Measurements from ENCODE around the gene KLK1.
A peak's percentile ranks its signal among the peaks of the same experiment; 100 is the strongest.

KLK1 gene

DNA sequence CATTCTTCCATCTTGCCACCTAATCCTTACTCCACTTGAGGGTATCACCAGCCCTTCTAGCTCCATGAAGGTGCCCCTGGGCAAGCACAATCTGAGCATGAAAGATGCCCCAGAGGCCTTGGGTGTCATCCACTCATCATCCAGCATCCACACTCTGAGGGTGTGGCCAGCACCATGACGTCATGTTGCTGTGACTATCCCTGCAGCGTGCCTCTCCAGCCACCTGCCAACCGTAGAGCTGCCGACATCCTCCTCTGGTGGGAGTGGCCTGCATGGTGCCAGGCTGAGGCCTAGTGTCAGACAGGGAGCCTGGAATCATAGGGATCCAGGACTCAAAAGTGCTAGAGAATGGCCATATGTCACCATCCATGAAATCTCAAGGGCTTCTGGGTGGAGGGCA lies 28.0 kb upstream of the KLK1 start:
- Histone ChIP-seq H3K9me3 (ENCODE audit: control insufficient read depth, insufficient read depth, low read depth, low read length) (no peaks in the 10 kb centered on the region), H3K27me3 (ENCODE audit: control insufficient read depth, insufficient read depth, low read length) (peaks cover 71% of the 10 kb centered on the region), H3K36me3 (ENCODE audit: control insufficient read depth, insufficient read depth, low read length) (no peaks in the 10 kb centered on the region), H3K9ac (ENCODE audit: low read length) (no peak overlapping the region), H3K27ac (ENCODE audit: low read depth, low read length) (no peak overlapping the region), H3K4me1 (ENCODE audit: control insufficient read depth, insufficient read depth, low read length) (no peaks in the 10 kb centered on the region), H3K4me3 (ENCODE audit: low read depth, low read length) (no peak overlapping the region)

DNA sequence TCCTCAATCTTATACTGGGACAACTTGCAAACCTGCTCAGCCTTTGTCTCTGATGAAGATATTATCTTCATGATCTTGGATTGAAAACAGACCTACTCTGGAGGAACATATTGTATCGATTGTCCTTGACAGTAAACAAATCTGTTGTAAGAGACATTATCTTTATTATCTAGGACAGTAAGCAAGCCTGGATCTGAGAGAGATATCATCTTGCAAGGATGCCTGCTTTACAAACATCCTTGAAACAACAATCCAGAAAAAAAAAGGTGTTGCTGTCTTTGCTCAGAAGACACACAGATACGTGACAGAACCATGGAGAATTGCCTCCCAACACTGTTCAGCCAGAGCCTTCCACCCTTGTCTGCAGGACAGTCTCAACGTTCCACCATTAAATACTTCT lies 27.2 kb upstream of the KLK1 start:
- no peak overlapping the region for H3K27ac ChIP-seq (ENCODE audit: low read depth, low read length)
- no peak overlapping the region for H3K9ac ChIP-seq (ENCODE audit: low read length)
- no peak overlapping the region for H3K4me3 ChIP-seq (ENCODE audit: low read depth, low read length)
- H3K9me3 ChIP-seq (ENCODE audit: control insufficient read depth, insufficient read depth, low read depth, low read length) = no peaks in the 10 kb centered on the region
- peaks cover 68% of the 10 kb centered on the region for H3K27me3 ChIP-seq (ENCODE audit: control insufficient read depth, insufficient read depth, low read length)
- no peaks in the 10 kb centered on the region for H3K4me1 ChIP-seq (ENCODE audit: control insufficient read depth, insufficient read depth, low read length)
- H3K36me3 ChIP-seq (ENCODE audit: control insufficient read depth, insufficient read depth, low read length) = no peaks in the 10 kb centered on the region

DNA sequence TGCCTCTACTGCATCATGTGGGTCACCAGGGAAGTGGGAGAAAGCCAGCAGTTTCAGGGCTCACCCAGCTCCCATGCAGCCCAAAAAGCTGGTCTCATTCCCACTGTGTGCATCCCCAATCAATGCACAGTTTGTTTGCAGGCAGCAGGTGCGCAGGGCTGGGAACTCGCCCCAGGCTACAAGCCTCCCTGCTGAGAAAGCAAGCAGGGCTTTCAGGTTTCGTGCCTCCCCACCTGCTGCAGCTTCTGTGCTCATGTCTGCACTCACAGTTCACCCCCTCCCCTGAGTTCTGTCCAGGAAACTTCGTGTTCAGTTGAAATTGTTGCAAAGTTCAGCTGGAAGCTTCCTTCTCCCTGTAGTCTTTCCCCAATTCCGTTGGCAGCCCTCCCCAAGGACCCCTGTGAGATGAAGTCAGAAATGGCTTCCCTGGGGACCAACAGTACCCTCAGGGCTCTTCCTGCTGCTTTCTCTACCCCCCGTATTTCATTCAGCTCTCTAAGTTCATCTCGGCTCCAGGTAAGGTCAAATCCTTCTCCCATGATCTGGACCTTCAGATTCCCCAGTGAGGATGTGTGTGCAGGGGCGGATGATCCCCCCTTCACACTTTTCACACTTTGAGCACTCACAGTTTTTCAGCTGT lies 20.8 kb upstream of the KLK1 start:
- Histone ChIP-seq H3K9me3 (ENCODE audit: control insufficient read depth, insufficient read depth, low read depth, low read length) (no peaks in the 10 kb centered on the region), H3K27ac (ENCODE audit: low read depth, low read length) (no peak overlapping the region), H3K36me3 (ENCODE audit: control insufficient read depth, insufficient read depth, low read length) (no peaks in the 10 kb centered on the region), H3K4me3 (ENCODE audit: low read depth, low read length) (no peak overlapping the region), H3K4me1 (ENCODE audit: control insufficient read depth, insufficient read depth, low read length) (peaks cover 10% of the 10 kb centered on the region; the same call in 1 of the 2 replicates), H3K27me3 (ENCODE audit: control insufficient read depth, insufficient read depth, low read length) (peaks cover 81% of the 10 kb centered on the region), H3K9ac (ENCODE audit: low read length) (no peak overlapping the region)

DNA sequence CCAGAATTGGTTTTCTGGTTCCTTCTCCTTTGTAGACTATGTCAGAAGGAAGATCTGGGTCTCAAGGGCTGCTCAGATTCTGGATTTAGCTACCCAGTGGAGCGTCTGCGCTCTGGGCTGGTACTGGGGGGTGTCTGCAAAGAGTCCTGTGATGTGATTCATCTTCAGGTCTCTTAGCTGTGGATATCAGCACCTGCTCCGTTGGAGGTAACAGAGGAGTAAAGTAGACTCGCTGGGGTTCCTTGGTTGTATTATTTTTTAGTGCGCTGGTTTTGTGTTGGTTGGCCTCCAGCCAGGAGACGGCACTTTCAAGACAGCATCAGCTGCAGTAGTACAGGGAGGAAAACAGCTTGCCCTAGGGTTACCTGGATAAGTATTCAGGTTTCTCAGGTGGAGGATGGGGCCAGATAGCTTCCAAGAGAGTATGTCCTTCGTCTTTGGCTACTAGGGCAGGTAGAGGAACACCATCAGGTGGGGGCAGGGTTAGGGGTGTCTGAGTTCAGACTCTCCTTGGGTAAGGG lies 20.2 kb upstream of the KLK1 start:
- Histone ChIP-seq H3K4me3 (ENCODE audit: low read depth, low read length) (no peak overlapping the region), H3K9me3 (ENCODE audit: control insufficient read depth, insufficient read depth, low read depth, low read length) (no peaks in the 10 kb centered on the region), H3K36me3 (ENCODE audit: control insufficient read depth, insufficient read depth, low read length) (no peaks in the 10 kb centered on the region), H3K27me3 (ENCODE audit: control insufficient read depth, insufficient read depth, low read length) (peaks cover 81% of the 10 kb centered on the region), H3K9ac (ENCODE audit: low read length) (no peak overlapping the region), H3K27ac (ENCODE audit: low read depth, low read length) (no peak overlapping the region), H3K4me1 (ENCODE audit: control insufficient read depth, insufficient read depth, low read length) (peaks cover 10% of the 10 kb centered on the region; the same call in 1 of the 2 replicates)

GRCh38 chr19:50843205-50843604 lies 19.6 kb upstream of the KLK1 start:
- Histone ChIP-seq H3K27ac (ENCODE audit: low read depth, low read length) (no peak overlapping the region), H3K9me3 (ENCODE audit: control insufficient read depth, insufficient read depth, low read depth, low read length) (no peaks in the 10 kb centered on the region), H3K36me3 (ENCODE audit: control insufficient read depth, insufficient read depth, low read length) (no peaks in the 10 kb centered on the region), H3K4me3 (ENCODE audit: low read depth, low read length) (no peak overlapping the region), H3K9ac (ENCODE audit: low read length) (no peak overlapping the region), H3K27me3 (ENCODE audit: control insufficient read depth, insufficient read depth, low read length) (peaks cover 75% of the 10 kb centered on the region), H3K4me1 (ENCODE audit: control insufficient read depth, insufficient read depth, low read length) (peaks cover 10% of the 10 kb centered on the region; the same call in 1 of the 2 replicates)

- Histone ChIP-seq H3K9ac (ENCODE audit: low read length) (no peak overlapping the region), H3K36me3 (ENCODE audit: control insufficient read depth, insufficient read depth, low read length) (no peaks in the 10 kb centered on the region), H3K9me3 (ENCODE audit: control insufficient read depth, insufficient read depth, low read depth, low read length) (no peaks in the 10 kb centered on the region), H3K4me3 (ENCODE audit: low read depth, low read length) (no peak overlapping the region), H3K27ac (ENCODE audit: low read depth, low read length) (no peak overlapping the region), H3K27me3 (ENCODE audit: control insufficient read depth, insufficient read depth, low read length) (peaks cover 79% of the 10 kb centered on the region), H3K4me1 (ENCODE audit: control insufficient read depth, insufficient read depth, low read length) (peaks cover 10% of the 10 kb centered on the region; the same call in 1 of the 2 replicates)
These were observed 18.5 kb upstream of the KLK1 start for GRCh38 chr19:50842130-50842529.

- Histone ChIP-seq H3K4me1 (ENCODE audit: control insufficient read depth, insufficient read depth, low read length) (peaks cover 15% of the 10 kb centered on the region), H3K9me3 (ENCODE audit: control insufficient read depth, insufficient read depth, low read depth, low read length) (no peaks in the 10 kb centered on the region), H3K27ac (ENCODE audit: low read depth, low read length) (no peak overlapping the region), H3K36me3 (ENCODE audit: control insufficient read depth, insufficient read depth, low read length) (no peaks in the 10 kb centered on the region), H3K4me3 (ENCODE audit: low read depth, low read length) (no peak overlapping the region), H3K27me3 (ENCODE audit: control insufficient read depth, insufficient read depth, low read length) (peaks cover 85% of the 10 kb centered on the region), H3K9ac (ENCODE audit: low read length) (no peak overlapping the region)
These were observed 16.4 kb upstream of the KLK1 start for GRCh38 chr19:50839712-50840655.

GRCh38 chr19:50838239-50838638 lies 14.7 kb upstream of the KLK1 start:
- H3K9me3 ChIP-seq (ENCODE audit: control insufficient read depth, insufficient read depth, low read depth, low read length) = no peaks in the 10 kb centered on the region
- H3K4me1 ChIP-seq (ENCODE audit: control insufficient read depth, insufficient read depth, low read length) = peaks cover 6% of the 10 kb centered on the region

GRCh38 chr19:50837300-50837699 lies 13.7 kb upstream of the KLK1 start:
- H3K9ac ChIP-seq (ENCODE audit: low read length) = no peak overlapping the region
- H3K9me3 ChIP-seq (ENCODE audit: control insufficient read depth, insufficient read depth, low read depth, low read length) = no peaks in the 10 kb centered on the region
- H3K27ac ChIP-seq (ENCODE audit: low read depth, low read length) = no peak overlapping the region
- peaks cover 83% of the 10 kb centered on the region for H3K27me3 ChIP-seq (ENCODE audit: control insufficient read depth, insufficient read depth, low read length)
- H3K4me1 ChIP-seq (ENCODE audit: control insufficient read depth, insufficient read depth, low read length) = peaks cover 6% of the 10 kb centered on the region
- no peak overlapping the region for H3K4me3 ChIP-seq (ENCODE audit: low read depth, low read length)
- H3K36me3 ChIP-seq (ENCODE audit: control insufficient read depth, insufficient read depth, low read length) = no peaks in the 10 kb centered on the region

More at GRCh38 chr19:50838239-50838638, 14.7 kb upstream of the KLK1 start:
- Histone ChIP-seq H3K27ac (ENCODE audit: low read depth, low read length) (no peak overlapping the region), H3K36me3 (ENCODE audit: control insufficient read depth, insufficient read depth, low read length) (no peaks in the 10 kb centered on the region), H3K4me3 (ENCODE audit: low read depth, low read length) (no peak overlapping the region), H3K9ac (ENCODE audit: low read length) (no peak overlapping the region), H3K27me3 (ENCODE audit: control insufficient read depth, insufficient read depth, low read length) (peaks cover 83% of the 10 kb centered on the region)

- H3K4me1 ChIP-seq (ENCODE audit: control insufficient read depth, insufficient read depth, low read length) = peaks cover 6% of the 10 kb centered on the region
- H3K4me3 ChIP-seq (ENCODE audit: low read depth, low read length) = peak overlapping the region; percentile 96
- H3K27me3 ChIP-seq (ENCODE audit: control insufficient read depth, insufficient read depth, low read length) = peaks cover 77% of the 10 kb centered on the region
- H3K36me3 ChIP-seq (ENCODE audit: control insufficient read depth, insufficient read depth, low read length) = no peaks in the 10 kb centered on the region
- H3K9me3 ChIP-seq (ENCODE audit: control insufficient read depth, insufficient read depth, low read depth, low read length) = no peaks in the 10 kb centered on the region
- H3K27ac ChIP-seq (ENCODE audit: low read depth, low read length) = no peak overlapping the region
- no peak overlapping the region for H3K9ac ChIP-seq (ENCODE audit: low read length)
These were observed 13.1 kb upstream of the KLK1 start for GRCh38 chr19:50836543-50837195.

Measured in HUES6 (cell line).